Activated CD4-positive, alpha-beta T cell treated with anti-CD3 and anti-CD28 coated beads, Interleukin-2, amount 10 ng/mL, durations not matched to agents 7 days and 5 days (primary cell): Measurements from ENCODE around the gene PACRG. TPM values are rescaled to one million over a fixed set of nuclear protein-coding genes. Genes with fewer than 3 reads are reported as not detected.

Experiments used
- CTCF ChIA-PET: fragments of 350-600 bp; sonication (Branson Sonifier 250); formaldehyde crosslinking; loops from one replicate; lab custom pipeline; 2021; ENCODE audit warnings: antibody characterized with exemption; lab: Charles Lee
- POLR2A ChIA-PET: fragments of 350-600 bp; sonication (Branson Sonifier 250); formaldehyde crosslinking; loops from one replicate; lab custom pipeline; 2021; ENCODE audit warnings: antibody characterized with exemption; lab: Charles Lee
- DNase-seq: peaks from one replicate; pipeline ENCODE4 v3.0.0-alpha.2; 2020
- H3K27ac Mint-ChIP-seq: one replicate; pipeline ENCODE4 v1.8.0; 2021; ENCODE audit warnings: mild to moderate bottlenecking, moderate library complexity, mixed read lengths
- H3K27me3 Mint-ChIP-seq: one replicate; pipeline ENCODE4 v1.8.0; 2021; ENCODE audit warnings: mixed read lengths
- H3K36me3 Mint-ChIP-seq: one replicate; pipeline ENCODE4 v1.8.0; 2021; ENCODE audit warnings: low read depth, mixed read lengths
- H3K4me1 Mint-ChIP-seq: one replicate; pipeline ENCODE4 v1.8.0; 2021; ENCODE audit warnings: mixed read lengths
- H3K4me3 Mint-ChIP-seq: one replicate; pipeline ENCODE4 v1.8.0; 2021; ENCODE audit warnings: mild to moderate bottlenecking, moderate library complexity, mixed read lengths
- H3K9me3 Mint-ChIP-seq: one replicate; pipeline ENCODE4 v1.8.0; 2021; ENCODE audit warnings: mixed read lengths
- total RNA-seq, 2 experiments: library from RNA; stranded (reverse); gene quantifications; one replicate each; pipeline ENCODE4 v1.2.3, GENCODE V29; 2021

The PACRG gene
- total RNA-seq, 2 experiments from 2014 or later = 0.32 TPM; not detected in 1

DNA sequence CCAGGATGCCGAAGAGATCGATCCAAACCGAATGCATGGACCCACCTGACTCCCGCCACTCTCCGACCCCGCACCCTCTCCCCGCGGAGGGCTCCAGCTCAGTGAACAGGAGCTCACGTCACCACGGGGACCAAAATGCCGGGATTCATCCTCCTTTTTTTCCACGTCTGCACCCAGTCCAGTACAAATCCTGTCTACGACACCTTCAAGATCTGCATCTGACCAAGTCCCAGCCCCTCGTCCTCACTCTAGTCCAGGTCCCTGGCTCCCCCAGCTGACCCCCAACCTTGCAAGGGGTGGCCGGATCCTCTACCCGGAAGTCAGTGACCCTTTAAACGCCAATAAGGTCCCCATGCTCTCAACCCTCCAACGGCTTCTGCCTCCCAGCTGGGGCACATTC lies 593.9 kb downstream of the PACRG start:
- Mint-ChIP-seq H3K4me1 (no peaks in the 10 kb centered on the region), H3K36me3 (no peaks in the 10 kb centered on the region), H3K4me3 (no peak overlapping the region), H3K27ac (no peak overlapping the region), H3K27me3 (peaks cover 14% of the 10 kb centered on the region), H3K9me3 (no peaks in the 10 kb centered on the region)
- ChIA-PET CTCF (no interaction called here), POLR2A (no interaction called here)
- no peak for DNase-seq

DNA sequence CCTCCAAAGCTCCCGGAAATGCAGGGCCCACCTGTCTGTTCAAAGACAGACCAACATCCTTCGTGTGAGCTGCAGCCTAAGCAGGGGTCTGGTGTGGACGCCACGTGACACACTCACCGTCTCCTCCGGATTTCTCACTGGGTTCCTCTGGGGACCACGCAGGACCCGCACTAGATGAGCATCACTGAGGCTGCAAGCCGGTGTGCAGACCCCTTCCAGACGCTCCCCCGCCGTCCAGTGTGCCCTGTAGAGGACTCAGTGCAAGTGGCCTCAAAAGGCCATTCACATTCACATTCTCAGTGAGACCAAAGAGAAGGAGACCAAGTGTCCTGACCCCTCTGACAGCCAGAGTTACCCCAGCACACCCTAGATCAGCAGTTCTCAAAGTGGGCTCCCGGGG lies 595.5 kb downstream of the PACRG start:
- ChIA-PET CTCF (interaction anchor here (1.4 kb wide), 1 partner anchor 16 kb away, joined by 4 read pairs; no protein-coding TSS in a partner anchor), POLR2A (no interaction called here)

DNA sequence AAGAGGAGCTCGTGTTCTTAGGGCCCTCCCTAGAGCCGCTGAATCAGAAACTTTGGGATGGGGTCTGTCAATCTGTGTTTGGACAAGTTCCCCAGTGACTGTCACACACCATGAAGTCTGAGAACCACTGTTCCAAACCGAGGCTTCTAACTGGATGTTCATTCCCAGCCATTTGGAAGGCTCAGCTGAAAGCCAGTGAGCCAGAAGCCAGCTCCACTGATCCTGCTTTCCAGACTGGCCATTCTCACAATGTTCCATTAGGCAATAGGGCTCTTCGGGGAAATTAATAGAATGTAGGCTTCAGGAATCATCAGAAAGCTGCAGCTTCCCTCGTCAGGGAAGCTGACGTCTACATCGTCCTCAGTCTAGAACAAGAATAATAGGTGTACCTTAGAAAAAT lies 595.9 kb downstream of the PACRG start:
- Mint-ChIP-seq H3K27me3 (peaks cover 14% of the 10 kb centered on the region), H3K4me3 (no peak overlapping the region), H3K27ac (no peak overlapping the region), H3K36me3 (no peaks in the 10 kb centered on the region), H3K4me1 (no peaks in the 10 kb centered on the region), H3K9me3 (no peaks in the 10 kb centered on the region)
- CTCF ChIA-PET = interaction anchor here (1.4 kb wide), 1 partner anchor 16 kb away, joined by 4 read pairs; no protein-coding TSS in a partner anchor
- no peak for DNase-seq
- POLR2A ChIA-PET = no interaction called here

More for the DNA sequence above, 595.5 kb downstream of the PACRG start:
- peaks cover 14% of the 10 kb centered on the region for H3K27me3 Mint-ChIP-seq
- H3K4me3 Mint-ChIP-seq = no peak overlapping the region
- no peaks in the 10 kb centered on the region for H3K36me3 Mint-ChIP-seq
- no peaks in the 10 kb centered on the region for H3K9me3 Mint-ChIP-seq
- no peaks in the 10 kb centered on the region for H3K4me1 Mint-ChIP-seq
- H3K27ac Mint-ChIP-seq = no peak overlapping the region
- no peak for DNase-seq

DNA sequence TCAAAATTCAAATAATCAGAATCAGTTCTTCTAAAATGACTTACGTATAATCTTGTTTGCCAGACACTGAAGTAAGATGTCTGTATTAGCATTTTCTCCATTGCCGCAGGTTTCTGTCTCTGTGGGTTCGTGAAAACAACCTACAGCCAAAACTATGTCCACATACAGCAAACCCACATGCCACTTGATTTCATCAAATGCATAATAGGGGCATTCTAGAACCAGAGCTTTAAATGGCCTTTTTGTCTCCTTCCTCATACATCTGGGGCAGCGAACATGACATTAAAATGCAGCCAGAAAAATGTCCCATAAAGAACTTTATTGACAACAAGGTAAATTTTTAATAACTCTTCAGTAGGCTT lies 596.5 kb downstream of the PACRG start:
- ChIA-PET CTCF (no interaction called here), POLR2A (no interaction called here)
- no peaks in the 10 kb centered on the region for H3K9me3 Mint-ChIP-seq
- no peak for DNase-seq
- H3K4me3 Mint-ChIP-seq = no peak overlapping the region
- no peaks in the 10 kb centered on the region for H3K36me3 Mint-ChIP-seq
- H3K4me1 Mint-ChIP-seq = no peaks in the 10 kb centered on the region
- no peak overlapping the region for H3K27ac Mint-ChIP-seq
- peaks cover 14% of the 10 kb centered on the region for H3K27me3 Mint-ChIP-seq

DNA sequence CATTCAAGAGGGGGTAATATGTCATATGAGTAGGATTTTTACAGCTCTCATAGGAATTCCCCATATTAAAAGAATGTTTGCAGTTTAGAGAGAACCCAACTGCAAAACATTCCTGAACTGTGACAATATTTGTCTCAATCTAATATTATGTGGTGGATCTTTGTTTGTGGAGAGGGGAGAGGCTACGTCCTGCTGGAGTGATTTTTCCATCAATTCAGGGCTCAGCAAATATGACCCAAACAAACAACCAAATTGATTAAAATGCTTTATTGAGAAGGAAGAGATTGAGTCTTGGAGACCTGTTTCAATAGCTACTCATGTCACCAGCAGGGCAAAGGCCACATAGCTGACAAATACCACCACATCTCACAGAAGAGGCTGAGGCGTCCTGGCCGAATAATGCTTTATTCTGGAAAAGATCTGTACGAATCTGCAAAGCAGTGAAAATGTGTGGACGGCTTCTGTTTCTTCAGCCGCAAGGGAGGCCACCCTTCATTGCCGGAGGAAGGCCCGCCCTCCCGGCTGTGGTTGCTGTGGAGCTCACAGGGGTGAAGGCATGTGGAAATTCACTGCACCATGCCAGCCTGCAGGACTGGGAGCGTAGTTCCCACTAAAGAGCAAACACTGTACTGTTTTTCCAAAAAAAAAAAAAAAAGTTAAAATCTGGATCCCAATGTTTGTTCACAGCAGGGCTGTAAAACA lies 597.1 kb downstream of the PACRG start:
- Mint-ChIP-seq H3K36me3 (no peaks in the 10 kb centered on the region), H3K9me3 (no peaks in the 10 kb centered on the region), H3K4me3 (no peak overlapping the region), H3K27ac (no peak overlapping the region), H3K4me1 (no peaks in the 10 kb centered on the region), H3K27me3 (peaks cover 14% of the 10 kb centered on the region)
- POLR2A ChIA-PET = no interaction called here
- CTCF ChIA-PET = no interaction called here
- no peak for DNase-seq

DNA sequence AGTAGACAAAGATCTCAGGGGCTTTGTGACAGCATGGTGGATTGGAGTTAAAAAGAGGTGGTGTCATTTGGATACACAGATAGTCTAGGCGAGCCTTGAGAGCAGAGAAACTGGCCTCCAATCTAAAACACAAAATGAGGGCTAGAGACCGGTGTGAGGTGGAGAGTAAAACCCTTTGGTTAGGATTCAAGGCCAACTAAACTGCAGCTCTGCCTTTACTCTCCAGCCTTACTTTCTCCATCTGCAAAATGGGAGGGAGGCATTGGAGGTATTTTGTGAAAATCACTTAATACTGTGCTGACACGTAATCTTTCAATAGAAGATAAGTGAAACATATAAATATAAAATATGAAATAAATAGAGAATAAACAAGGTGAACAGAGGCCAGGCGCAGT lies 597.6 kb downstream of the PACRG start:
- POLR2A ChIA-PET = no interaction called here
- CTCF ChIA-PET = no interaction called here
- no peak overlapping the region for H3K27ac Mint-ChIP-seq

DNA sequence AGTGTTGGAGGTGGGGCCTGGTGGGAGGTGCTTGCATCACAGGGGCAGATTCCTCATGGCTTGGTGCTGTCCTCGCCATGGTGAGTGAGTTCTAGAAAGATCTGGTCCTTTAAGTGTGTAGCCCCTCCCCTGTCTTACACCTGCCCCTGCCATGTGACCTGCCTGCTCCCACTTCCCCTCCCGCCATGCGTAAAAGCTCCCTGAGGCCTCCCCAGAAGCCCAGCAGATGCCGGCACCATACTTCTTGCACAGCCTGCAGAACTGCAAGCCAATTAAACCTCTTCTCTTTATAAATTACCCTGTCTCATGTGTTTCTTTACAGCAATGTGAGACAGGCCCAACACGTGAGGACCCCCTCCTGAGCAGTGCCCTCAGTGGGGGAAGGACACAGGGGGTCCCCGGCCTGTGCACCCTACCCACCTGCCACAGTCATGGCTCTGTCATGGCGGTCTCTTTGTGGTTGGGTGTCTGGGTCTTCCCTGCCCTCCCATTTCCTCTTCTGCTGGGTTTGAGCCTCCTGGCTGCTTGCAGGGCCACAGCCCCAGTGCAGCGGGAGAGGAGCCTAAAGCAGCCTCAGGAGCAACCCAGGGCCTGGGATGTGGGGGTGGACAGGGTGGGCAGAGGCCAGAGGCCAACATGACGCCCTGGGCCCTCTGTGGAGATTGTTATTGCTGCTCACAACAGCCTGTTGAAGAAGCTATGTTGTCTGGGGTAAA lies 599.5 kb downstream of the PACRG start:
- H3K4me1 Mint-ChIP-seq = no peaks in the 10 kb centered on the region
- ChIA-PET CTCF (no interaction called here), POLR2A (no interaction called here)
- DNase-seq = no peak
- H3K27me3 Mint-ChIP-seq = peaks cover 14% of the 10 kb centered on the region
- no peaks in the 10 kb centered on the region for H3K9me3 Mint-ChIP-seq
- no peak overlapping the region for H3K27ac Mint-ChIP-seq
- H3K4me3 Mint-ChIP-seq = no peak overlapping the region
- H3K36me3 Mint-ChIP-seq = no peaks in the 10 kb centered on the region

More for the DNA sequence above, 597.6 kb downstream of the PACRG start:
- Mint-ChIP-seq H3K9me3 (no peaks in the 10 kb centered on the region), H3K27me3 (peaks cover 14% of the 10 kb centered on the region), H3K4me3 (no peak overlapping the region), H3K4me1 (no peaks in the 10 kb centered on the region), H3K36me3 (no peaks in the 10 kb centered on the region)
- no peak for DNase-seq

DNA sequence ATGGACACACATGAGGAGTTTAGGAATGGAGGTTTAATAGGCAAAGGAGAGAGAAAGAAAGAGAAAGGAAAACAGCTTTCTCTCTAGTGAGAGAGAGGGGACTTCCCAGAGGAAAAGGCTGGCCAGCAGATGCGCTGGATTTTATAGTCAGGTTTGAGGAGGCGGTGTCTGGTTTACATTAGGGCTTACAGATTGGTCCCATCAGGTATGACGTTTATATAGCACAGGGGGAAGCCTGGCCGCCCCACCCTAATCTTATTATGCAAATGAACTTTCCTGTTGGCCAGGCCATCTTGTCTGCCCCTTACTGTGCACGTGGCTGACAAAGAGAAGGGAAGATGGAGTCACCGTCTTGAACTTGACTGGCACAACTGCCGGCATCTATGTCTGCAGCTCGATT lies 600.1 kb downstream of the PACRG start:
- ChIA-PET CTCF (no interaction called here), POLR2A (no interaction called here)
- DNase-seq = no peak
- no peaks in the 10 kb centered on the region for H3K9me3 Mint-ChIP-seq
- H3K27me3 Mint-ChIP-seq = peaks cover 14% of the 10 kb centered on the region
- no peak overlapping the region for H3K4me3 Mint-ChIP-seq
- H3K4me1 Mint-ChIP-seq = no peaks in the 10 kb centered on the region
- no peak overlapping the region for H3K27ac Mint-ChIP-seq
- H3K36me3 Mint-ChIP-seq = no peaks in the 10 kb centered on the region

DNA sequence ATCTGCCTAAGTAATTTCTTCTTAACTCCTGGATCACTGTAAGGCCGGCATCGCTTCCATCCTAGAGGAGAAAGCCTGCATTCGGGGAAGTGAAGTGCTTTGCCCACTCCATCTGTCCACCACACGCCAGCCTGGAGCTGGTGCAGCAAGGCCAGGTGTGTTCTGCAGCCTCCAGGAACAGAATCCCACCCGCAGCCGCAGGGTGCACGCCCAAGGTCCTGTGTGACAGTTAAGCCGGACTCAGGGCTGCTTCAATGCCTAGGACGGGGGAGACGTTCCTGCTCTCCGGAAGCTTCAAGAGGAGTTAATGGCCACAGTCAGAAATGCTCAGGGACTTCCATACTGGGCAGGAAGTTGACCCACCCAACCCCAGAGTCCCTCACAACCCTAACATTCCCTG lies 600.6 kb downstream of the PACRG start:
- POLR2A ChIA-PET = no interaction called here

DNA sequence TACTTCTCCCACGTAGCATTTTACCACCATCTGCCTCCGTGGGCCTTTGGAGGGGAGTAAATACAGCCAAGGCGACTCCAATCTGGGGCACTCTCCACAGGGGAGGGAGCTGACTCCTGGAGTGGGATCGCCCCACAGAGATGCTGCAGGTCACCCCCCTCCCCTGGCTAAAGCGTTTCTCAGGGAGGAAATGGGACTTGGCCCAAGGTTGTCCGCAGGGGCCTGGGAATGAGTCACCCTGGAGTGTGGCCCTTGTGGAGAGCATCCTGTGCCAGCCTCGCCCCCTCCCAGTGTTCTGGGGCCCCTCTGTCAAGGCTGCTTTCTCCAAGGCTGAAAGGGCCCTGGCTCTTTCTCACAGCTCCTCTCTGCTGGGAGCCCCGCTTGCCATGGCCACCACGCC lies 602.2 kb downstream of the PACRG start:
- CTCF ChIA-PET = no interaction called here
- Mint-ChIP-seq H3K27me3 (peaks cover 5% of the 10 kb centered on the region), H3K4me3 (no peak overlapping the region), H3K27ac (no peak overlapping the region), H3K36me3 (no peaks in the 10 kb centered on the region), H3K4me1 (no peaks in the 10 kb centered on the region), H3K9me3 (no peaks in the 10 kb centered on the region)
- POLR2A ChIA-PET = no interaction called here
- no peak for DNase-seq

More for the DNA sequence above, 600.6 kb downstream of the PACRG start:
- Mint-ChIP-seq H3K4me1 (no peaks in the 10 kb centered on the region), H3K36me3 (no peaks in the 10 kb centered on the region), H3K27ac (no peak overlapping the region), H3K4me3 (no peak overlapping the region), H3K27me3 (peaks cover 14% of the 10 kb centered on the region), H3K9me3 (no peaks in the 10 kb centered on the region)
- CTCF ChIA-PET = no interaction called here
- DNase-seq = no peak

DNA sequence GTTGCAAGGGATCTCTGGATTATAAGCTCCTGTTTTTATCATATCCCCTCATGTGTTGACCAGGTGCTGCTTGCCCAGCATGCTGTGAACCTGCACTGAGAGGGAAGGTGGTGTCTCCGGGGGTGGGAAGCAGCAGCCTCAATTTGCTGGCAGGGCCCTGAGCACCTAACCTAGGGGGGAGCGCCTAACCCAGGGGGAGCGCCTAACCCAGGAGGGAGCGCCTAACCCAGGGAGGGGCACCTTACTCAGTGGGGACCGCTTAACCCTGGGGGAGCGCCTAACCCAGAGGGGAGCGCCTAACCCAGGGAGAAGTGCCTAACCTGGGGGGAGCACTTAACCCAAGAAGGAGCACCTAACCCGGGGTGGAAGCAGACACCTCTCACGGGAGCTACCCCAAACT lies 603.5 kb downstream of the PACRG start:
- no peak overlapping the region for H3K4me3 Mint-ChIP-seq
- DNase-seq = no peak
- H3K9me3 Mint-ChIP-seq = no peaks in the 10 kb centered on the region
- no peaks in the 10 kb centered on the region for H3K36me3 Mint-ChIP-seq
- CTCF ChIA-PET = no interaction called here
- H3K27me3 Mint-ChIP-seq = peaks cover 2% of the 10 kb centered on the region
- H3K4me1 Mint-ChIP-seq = no peaks in the 10 kb centered on the region
- POLR2A ChIA-PET = no interaction called here
- no peak overlapping the region for H3K27ac Mint-ChIP-seq

DNA sequence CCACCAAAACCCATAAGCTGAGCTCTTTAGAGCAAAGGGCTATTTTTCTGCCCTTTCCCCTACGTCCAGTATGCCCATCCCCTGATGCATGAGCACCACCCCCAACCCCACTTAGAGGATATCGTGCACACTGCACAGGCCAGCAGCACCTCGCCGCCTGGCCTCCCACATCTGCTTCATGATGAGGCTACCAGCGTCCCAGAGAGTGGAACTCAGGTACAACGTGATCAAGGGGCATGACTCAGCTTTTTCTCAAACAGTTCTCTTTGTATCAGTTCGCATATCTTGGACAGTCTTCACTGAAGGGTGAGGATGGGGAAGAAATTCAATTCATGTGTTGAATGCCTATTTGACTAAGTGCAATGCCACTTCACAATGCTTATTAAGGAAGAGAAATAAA lies 604.8 kb downstream of the PACRG start:
- Mint-ChIP-seq H3K27ac (no peak overlapping the region), H3K4me1 (no peaks in the 10 kb centered on the region), H3K4me3 (no peak overlapping the region), H3K9me3 (no peaks in the 10 kb centered on the region), H3K27me3 (peaks cover 3% of the 10 kb centered on the region), H3K36me3 (no peaks in the 10 kb centered on the region)
- DNase-seq = no peak
- CTCF ChIA-PET = no interaction called here
- POLR2A ChIA-PET = no interaction called here

DNA sequence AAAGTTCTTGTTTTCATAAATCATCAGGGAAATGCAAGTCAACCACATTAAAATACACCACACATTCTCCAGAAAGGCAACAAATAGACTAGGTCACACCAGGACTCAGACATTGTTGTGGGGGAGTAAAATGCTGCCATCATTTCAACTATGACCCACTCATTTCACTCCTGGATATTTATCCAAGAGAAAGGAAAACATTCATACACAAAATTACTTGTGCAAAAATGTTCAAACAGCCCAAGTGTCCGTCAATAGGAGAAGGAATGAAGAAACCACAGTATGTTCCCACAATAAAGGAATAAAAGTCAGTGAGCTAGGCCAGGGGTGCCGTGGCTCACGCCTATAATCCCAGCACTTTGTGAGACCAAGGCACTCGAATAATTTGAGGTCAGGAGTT lies 605.3 kb downstream of the PACRG start:
- Mint-ChIP-seq H3K36me3 (no peaks in the 10 kb centered on the region), H3K9me3 (no peaks in the 10 kb centered on the region), H3K27me3 (peaks cover 3% of the 10 kb centered on the region), H3K27ac (no peak overlapping the region), H3K4me1 (no peaks in the 10 kb centered on the region), H3K4me3 (no peak overlapping the region)
- ChIA-PET CTCF (interaction anchor here (1.6 kb wide), 1 partner anchor 12 kb away, joined by 6 read pairs; no protein-coding TSS in a partner anchor), POLR2A (no interaction called here)
- DNase-seq = no peak
